GM19025 (cell line): ENCODE results near the gene BACH2.
"Not testable (repeated sequence)": the region's sequence is repeated elsewhere in the genome, so short reads cannot be mapped to it uniquely, and the experiment has no call there.

Experiments used
- ATAC-seq: cut with Tn5 transposase; IDR thresholded peaks from one replicate; pipeline ENCODE4 v1.9.1; 2021; ENCODE audit warnings: mild to moderate bottlenecking, low read depth, moderate library complexity; ENCODE audit not compliant: unreplicated experiment

The BACH2 gene

GRCh38 chr6:89985751-89986493 lies 310.7 kb downstream of the BACH2 start:
- ATAC-seq = no peak

GRCh38 chr6:89984926-89985750 lies 311.5 kb downstream of the BACH2 start:
- no peak for ATAC-seq

GRCh38 chr6:89980353-89980752 lies 316.3 kb downstream of the BACH2 start:
- no peak for ATAC-seq

GRCh38 chr6:89979481-89980119 lies 317.0 kb downstream of the BACH2 start:
- ATAC-seq = no peak

DNA sequence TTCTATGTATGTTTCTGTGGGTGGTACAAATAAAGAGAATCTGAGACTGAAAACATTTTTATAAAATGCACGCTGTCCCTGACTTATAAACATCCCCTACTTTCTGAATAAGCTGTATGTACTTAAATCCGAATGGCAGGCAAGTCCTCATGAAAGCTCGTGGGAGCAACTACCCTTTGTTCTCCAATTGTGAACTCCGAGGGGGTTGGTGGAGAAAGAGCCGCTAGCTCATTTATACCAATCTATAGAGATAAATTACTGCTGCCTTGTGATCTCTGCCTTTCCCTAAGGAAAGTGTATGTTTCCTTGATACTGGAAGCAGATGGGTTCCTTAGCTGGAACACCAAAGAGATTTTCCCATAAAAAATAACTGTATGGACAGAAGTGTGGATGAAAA lies 317.9 kb downstream of the BACH2 start:
- no peak for ATAC-seq

- ATAC-seq = no peak
Observed at GRCh38 chr6:89977808-89978748, 318.6 kb downstream of the BACH2 start.

GRCh38 chr6:89976694-89977020 lies 320.0 kb downstream of the BACH2 start:
- no peak for ATAC-seq

- no peak for ATAC-seq
Observed at GRCh38 chr6:89975991-89976693, 320.5 kb downstream of the BACH2 start.

DNA sequence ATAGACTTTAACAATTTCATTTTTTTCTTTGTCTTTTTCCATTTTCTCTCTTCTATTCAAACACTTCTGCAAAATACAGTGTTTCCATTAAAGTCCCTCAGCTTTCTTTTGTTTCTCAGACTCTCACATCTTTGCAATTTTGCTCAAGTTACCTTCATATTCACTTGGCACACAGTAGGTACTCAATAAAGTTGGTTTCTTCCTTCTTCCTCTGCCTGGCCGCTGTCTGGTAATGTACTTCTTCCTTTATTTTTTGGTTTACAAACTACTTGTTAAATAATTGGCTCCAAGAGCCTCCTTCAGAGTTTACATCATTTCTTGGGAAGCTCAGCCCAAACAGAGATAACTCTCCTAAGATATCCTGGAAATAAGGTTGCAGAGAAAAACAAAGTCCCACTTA lies 321.3 kb downstream of the BACH2 start:
- no peak for ATAC-seq

DNA sequence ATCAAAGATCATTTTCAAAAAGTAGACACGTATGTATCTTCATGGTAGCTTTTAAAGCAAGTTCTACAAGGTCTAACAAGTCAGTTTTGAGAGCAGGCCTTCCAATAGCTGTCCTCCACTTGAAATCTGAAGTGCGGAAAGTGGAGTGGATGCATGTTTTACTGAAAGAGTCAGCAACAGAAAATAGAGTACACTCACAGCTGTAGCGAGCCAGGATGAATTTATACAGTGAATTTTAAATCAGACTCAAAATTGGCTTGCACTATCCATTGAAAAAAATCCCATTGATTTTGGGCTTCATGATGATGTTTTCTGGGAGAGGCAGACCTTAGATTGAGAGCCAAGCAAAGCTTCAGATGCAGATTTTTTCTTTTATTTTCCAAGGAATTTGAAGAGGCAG lies 321.8 kb downstream of the BACH2 start:
- ATAC-seq = no peak

DNA sequence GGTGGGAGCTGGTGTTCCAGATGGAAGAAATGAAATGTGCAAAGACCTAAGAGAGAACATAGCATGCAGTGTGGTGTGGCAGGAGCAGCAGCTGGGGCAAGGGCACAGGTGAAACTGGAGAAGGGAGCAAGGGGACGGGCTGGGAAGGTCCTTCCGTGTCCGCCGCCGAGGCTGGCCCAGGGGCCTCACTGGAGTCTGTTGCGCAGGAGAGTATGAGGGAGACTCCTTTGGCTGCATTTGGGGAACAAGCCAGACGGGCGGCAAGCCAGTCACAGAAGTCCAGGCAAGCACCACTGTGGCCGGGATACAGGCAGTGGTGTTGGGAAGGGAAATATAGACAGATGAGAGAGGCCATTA lies 324.6 kb downstream of the BACH2 start:
- no peak for ATAC-seq

- ATAC-seq = not testable (repeated sequence)
Observed at GRCh38 chr6:89971338-89972024, 325.2 kb downstream of the BACH2 start.

GRCh38 chr6:89970609-89971337 lies 325.9 kb downstream of the BACH2 start:
- ATAC-seq = no peak

GRCh38 chr6:89970072-89970471 lies 326.6 kb downstream of the BACH2 start:
- no peak for ATAC-seq

DNA sequence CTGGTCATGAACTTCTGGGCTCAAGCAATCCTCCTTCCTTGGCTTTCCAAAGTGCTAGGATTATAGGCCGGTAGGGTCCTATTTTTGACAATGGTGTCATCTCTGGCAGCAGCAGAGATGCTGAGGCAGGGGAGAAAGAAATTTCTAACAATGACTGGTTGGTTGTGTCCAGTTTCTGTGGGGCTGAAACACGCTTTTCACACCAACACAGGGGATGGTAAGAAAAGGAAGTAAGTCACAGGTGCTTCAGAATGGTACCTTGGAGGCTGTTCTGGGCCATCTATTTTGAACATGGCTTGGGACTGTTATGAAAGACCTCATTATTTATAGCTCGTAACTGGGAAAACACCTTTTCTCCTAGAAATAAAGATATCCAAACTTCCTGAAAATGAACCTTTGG lies 329.7 kb downstream of the BACH2 start:
- ATAC-seq = no peak

DNA sequence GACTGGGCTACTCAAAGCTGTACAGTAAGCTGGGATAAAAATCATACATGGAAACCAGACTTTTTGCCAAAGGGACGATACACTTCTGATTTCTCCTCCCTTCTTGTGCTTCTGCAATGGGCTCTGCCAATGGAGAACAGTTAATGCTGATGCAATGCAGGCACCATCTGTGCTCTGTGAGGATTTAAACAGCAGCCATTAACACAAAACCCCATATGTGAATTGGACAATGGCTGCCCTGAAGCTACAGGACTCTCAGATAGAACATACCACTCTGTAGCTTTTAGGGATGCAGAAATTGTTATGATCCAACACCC lies 330.5 kb downstream of the BACH2 start:
- no peak for ATAC-seq

DNA sequence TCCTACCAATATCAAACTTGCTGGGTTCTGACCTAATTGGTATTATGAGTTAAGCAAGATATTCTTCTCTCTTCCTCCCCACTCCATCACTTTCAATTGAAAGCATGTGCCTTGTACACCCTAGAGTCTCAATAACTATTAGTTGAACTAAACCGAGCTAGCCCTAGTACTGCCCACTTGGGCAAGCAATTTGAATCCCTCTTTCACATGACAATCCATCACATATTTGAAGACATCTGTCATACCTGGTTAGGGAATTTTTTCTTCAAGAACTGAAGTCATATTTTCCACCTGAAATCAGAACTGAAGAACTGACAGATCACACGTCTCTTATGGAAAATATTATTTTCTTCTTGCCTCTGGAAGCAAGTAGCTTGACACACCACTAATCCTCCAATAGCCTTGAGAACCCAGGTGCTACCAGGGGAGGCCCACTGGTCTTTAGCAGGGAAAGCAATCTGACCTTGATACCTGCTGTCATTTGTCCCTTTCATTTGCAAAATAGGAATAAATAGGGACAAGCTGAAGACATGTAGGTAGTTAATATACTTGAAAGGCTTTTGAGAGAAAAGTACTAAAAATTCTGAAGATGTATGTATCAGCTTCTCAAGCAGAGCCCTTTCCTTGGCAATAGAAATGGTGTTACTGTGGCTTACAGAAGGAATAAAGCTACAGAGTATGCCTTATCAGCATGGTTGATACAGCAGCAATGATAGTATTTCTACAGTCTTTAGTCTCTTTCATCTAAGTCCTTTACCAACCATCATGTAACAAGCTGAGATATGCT lies 331.0 kb downstream of the BACH2 start:
- no peak for ATAC-seq

DNA sequence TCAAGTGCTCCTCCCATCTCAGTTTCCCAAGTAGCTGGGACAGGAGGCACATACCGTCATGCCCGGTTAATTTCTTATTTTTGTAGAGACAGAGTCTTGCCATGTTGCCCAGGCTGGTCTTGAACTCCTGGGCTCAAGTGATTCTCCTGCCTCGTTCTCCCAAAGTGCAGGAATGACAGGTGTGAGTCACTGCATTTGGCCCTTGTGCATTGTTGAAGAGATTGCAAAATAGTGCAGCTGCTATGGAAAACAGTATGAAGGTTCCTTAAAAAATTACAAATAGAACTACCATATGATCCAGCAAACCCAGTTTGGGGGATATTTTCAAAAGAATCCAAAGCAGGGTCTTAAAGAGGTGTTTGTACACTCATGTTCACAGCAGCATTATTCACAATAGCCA lies 333.3 kb downstream of the BACH2 start:
- no peak for ATAC-seq
